ENCODE results near the gene STRIP2.

STRIP2 gene

DNA sequence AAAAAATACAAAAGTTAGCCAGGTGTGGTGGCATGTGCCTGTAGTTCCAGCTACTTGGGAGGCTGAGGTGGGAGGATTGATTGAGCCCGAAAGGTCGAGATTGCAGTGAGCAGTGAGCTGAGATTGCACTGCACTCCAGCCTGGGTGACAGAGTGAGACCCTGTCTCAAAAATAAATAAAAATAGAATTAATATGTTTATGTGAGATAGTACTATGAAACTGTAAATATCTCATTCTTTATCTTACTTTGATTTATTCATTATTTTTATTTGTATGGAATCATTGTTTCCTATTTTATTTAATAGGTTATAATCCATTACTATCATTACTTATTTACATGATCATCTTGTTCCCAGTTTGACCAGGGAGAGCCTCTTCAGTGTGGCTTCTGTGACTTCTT is 41.0 kb upstream of the STRIP2 start:
- Histone ChIP-seq H3K9me3 (ENCODE audit: control insufficient read depth, insufficient read depth, low read depth, low read length) (no peaks in the 10 kb centered on the region), H3K36me3 (ENCODE audit: control insufficient read depth in 2 of 2, insufficient read depth in 1 of 2, low read length in 2 of 2) (peaks cover 0 to 3% of the 10 kb centered on the region in 2 experiments; a peak in 1 of 3 replicates), H3K4me3 (ENCODE audit: low read depth, low read length) (no peak overlapping the region), H3K27ac (ENCODE audit: extremely low read depth, low read depth, low read length) (no peak overlapping the region), H3K4me1 (ENCODE audit: control insufficient read depth, insufficient read depth, low read length) (no peaks in the 10 kb centered on the region)
- ChIA-PET CTCF (interaction anchor here (0.6 to 0.7 kb wide), 2 partner anchors 25 to 175 kb away, joined by 3 read pairs; no protein-coding TSS in a partner anchor), POLR2A (no interaction called here)
- TF ChIP-seq MYNN (tag by site-specific recombination; IDR thresholded peaks at IDR 0.05; ENCODE audit: borderline replicate concordance) (no peak), ZNF664 (tag by site-specific recombination; IDR thresholded peaks at IDR 0.05) (peak; percentile 96), ZNF426 (tag by site-specific recombination; IDR thresholded peaks at IDR 0.05) (no peak), ZBTB17 (tag by site-specific recombination; IDR thresholded peaks at IDR 0.05) (no peak), ZNF169 (tag by site-specific recombination; IDR thresholded peaks at IDR 0.05) (no peak)
- TF ChIP-seq, protein P1, sequence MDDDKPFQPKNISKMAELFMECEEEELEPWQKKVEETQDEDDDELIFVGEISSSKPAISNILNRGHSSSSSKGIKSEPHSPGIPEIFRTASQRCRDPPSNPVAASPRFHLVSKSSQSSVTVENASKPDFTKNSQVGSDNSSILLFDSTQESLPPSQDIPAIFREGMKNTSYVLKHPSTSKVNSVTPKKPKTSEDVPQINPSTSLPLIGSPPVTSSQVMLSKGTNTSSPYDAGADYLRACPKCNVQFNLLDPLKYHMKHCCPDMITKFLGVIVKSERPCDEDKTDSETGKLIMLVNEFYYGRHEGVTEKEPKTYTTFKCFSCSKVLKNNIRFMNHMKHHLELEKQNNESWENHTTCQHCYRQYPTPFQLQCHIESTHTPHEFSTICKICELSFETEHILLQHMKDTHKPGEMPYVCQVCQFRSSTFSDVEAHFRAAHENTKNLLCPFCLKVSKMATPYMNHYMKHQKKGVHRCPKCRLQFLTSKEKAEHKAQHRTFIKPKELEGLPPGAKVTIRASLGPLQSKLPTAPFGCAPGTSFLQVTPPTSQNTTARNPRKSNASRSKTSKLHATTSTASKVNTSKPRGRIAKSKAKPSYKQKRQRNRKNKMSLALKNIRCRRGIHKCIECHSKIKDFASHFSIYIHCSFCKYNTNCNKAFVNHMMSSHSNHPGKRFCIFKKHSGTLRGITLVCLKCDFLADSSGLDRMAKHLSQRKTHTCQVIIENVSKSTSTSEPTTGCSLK (tag by site-specific recombination; IDR thresholded peaks at IDR 0.05) = no peak

DNA sequence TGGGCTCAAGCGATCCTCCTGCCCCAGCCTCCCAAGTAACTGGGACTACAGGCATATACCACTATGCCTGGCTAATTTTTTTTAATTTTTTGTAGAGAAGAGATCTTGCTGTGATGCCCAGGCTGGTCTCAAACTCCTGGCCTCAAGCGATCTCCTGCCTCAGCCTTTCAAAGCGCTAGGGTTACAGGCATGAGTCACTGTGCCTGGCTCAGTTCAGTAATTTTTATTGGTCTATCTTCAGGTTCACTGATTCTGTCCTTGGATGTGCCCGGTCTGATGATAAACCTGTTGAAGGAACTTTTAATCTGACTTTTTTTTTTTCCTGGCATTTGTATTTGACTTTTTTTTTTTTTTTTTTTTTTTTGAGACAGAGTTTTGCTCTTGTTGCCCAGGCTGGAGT is 40.1 kb upstream of the STRIP2 start:
- no peaks in the 10 kb centered on the region for H3K4me1 ChIP-seq (ENCODE audit: control insufficient read depth, insufficient read depth, low read length)
- no peak overlapping the region for H3K4me3 ChIP-seq (ENCODE audit: low read depth, low read length)
- no peaks in the 10 kb centered on the region for H3K9me3 ChIP-seq (ENCODE audit: control insufficient read depth, insufficient read depth, low read depth, low read length)
- H3K27ac ChIP-seq (ENCODE audit: extremely low read depth, low read depth, low read length) = no peak overlapping the region
- POLR2A ChIA-PET = no interaction called here
- CTCF ChIA-PET = no interaction called here
- TF ChIP-seq, protein P2, sequence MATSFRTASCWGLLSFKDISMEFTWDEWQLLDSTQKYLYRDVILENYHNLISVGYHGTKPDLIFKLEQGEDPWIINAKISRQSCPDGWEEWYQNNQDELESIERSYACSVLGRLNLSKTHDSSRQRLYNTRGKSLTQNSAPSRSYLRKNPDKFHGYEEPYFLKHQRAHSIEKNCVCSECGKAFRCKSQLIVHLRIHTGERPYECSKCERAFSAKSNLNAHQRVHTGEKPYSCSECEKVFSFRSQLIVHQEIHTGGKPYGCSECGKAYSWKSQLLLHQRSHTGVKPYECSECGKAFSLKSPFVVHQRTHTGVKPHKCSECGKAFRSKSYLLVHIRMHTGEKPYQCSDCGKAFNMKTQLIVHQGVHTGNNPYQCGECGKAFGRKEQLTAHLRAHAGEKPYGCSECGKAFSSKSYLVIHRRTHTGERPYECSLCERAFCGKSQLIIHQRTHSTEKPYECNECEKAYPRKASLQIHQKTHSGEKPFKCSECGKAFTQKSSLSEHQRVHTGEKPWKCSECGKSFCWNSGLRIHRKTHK (tag by site-specific recombination; IDR thresholded peaks at IDR 0.05) = no peak
- no peak for TF ChIP-seq ZBTB7A (tag by site-specific recombination; IDR thresholded peaks at IDR 0.05; ENCODE audit: low read depth)
- TF ChIP-seq, protein P3, sequence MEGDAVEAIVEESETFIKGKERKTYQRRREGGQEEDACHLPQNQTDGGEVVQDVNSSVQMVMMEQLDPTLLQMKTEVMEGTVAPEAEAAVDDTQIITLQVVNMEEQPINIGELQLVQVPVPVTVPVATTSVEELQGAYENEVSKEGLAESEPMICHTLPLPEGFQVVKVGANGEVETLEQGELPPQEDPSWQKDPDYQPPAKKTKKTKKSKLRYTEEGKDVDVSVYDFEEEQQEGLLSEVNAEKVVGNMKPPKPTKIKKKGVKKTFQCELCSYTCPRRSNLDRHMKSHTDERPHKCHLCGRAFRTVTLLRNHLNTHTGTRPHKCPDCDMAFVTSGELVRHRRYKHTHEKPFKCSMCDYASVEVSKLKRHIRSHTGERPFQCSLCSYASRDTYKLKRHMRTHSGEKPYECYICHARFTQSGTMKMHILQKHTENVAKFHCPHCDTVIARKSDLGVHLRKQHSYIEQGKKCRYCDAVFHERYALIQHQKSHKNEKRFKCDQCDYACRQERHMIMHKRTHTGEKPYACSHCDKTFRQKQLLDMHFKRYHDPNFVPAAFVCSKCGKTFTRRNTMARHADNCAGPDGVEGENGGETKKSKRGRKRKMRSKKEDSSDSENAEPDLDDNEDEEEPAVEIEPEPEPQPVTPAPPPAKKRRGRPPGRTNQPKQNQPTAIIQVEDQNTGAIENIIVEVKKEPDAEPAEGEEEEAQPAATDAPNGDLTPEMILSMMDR (tag by site-specific recombination; IDR thresholded peaks at IDR 0.05) = no peak
- TF ChIP-seq ZNF16 (tag by site-specific recombination; IDR thresholded peaks at IDR 0.05; ENCODE audit: low read depth) = no peak
- TF ChIP-seq ZBTB17 (tag by site-specific recombination; IDR thresholded peaks at IDR 0.05) = no peak
- no peak for TF ChIP-seq ZNF555 (tag by site-specific recombination; conservative IDR thresholded peaks at IDR 0.05)
- TF ChIP-seq ZNF335 (tag by site-specific recombination; conservative IDR thresholded peaks at IDR 0.05) = 0 out of 2 replicates have a peak, but pooled peaks have one; percentile 21
- no peak for TF ChIP-seq ZNF174 (tag by site-specific recombination; IDR thresholded peaks at IDR 0.05)
- TF ChIP-seq MZF1 (tag by site-specific recombination; IDR thresholded peaks at IDR 0.05; ENCODE audit: borderline replicate concordance) = no peak
- no peak for TF ChIP-seq ZNF830 (tag by site-specific recombination; IDR thresholded peaks at IDR 0.05; ENCODE audit: low read depth)
- TF ChIP-seq SCRT2 (tag by site-specific recombination; IDR thresholded peaks at IDR 0.05) = 0 out of 2 replicates have a peak, but pooled peaks have one; percentile 38
- TF ChIP-seq SCRT1 (tag by site-specific recombination; IDR thresholded peaks at IDR 0.05; ENCODE audit: borderline replicate concordance) = peak; percentile 18; the same call in 1 of the 2 replicates
- peaks cover 0 to 3% of the 10 kb centered on the region in 2 experiments; a peak in 1 of 3 replicates for H3K36me3 ChIP-seq (ENCODE audit: control insufficient read depth in 2 of 2, insufficient read depth in 1 of 2, low read length in 2 of 2)

Measured in HEK293 (cell line).